ENCODE measurements around the gene HSPA5.

The HSPA5 gene

DNA sequence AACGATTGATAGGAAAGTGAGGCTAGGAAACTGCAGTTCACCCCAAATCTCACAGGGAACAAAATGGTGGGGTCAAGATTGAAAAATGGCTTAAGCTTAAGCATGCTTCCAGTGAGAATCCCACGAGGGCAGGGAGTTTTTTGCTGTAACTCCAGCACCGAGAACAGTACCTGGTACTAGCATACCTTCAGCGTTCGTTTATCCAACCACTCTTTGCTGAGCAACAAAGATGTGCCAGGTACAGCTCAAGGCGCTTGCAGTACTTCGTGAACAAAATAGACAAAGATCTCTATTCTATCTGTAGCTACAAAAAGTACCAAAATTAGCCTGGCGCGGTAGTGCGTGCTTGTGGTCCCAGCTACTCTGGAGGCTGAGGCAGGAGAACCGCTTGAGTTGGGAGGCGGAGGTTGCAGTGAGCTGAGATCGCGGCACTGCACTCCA is 50.8 kb downstream of the HSPA5 start:
- peaks cover 26% of the 10 kb centered on the region for H3K4me1 Mint-ChIP-seq (ENCODE audit: low read depth)
- peak; percentile 21 for DNase-seq (ENCODE audit: low spot score)
- H3K27me3 Mint-ChIP-seq (ENCODE audit: low read depth), result no peaks in the 10 kb centered on the region
- H3K27ac Mint-ChIP-seq, result peak overlapping the region; percentile 90
- H3K36me3 Mint-ChIP-seq (ENCODE audit: low read depth), result peaks cover 5% of the 10 kb centered on the region
- H3K4me3 Mint-ChIP-seq, result peak overlapping the region; percentile 98
- no peaks in the 10 kb centered on the region for H3K9me3 Mint-ChIP-seq

GRCh38 chr9:125189361-125190289 is 51.5 kb downstream of the HSPA5 start, which contains the start of gene PPP6C:
Gene PPP6C (minus strand): TSS chr9:125189803. CDS start chr9:125189718, 85 bp downstream.
- peak within 1 kb of the TSS; percentile 98 for H3K4me3 Mint-ChIP-seq
- H3K36me3 Mint-ChIP-seq (ENCODE audit: low read depth), result peaks cover 5% of the 10 kb centered on the region
- H3K9me3 Mint-ChIP-seq, result no peaks in the 10 kb centered on the region
- H3K4me1 Mint-ChIP-seq (ENCODE audit: low read depth), result peaks cover 22% of the 10 kb centered on the region
- DNase-seq (ENCODE audit: low spot score), result peak; percentile 97
- no peaks in the 10 kb centered on the region for H3K27me3 Mint-ChIP-seq (ENCODE audit: low read depth)
- H3K27ac Mint-ChIP-seq, result peak within 1 kb of the TSS; percentile 90

DNA sequence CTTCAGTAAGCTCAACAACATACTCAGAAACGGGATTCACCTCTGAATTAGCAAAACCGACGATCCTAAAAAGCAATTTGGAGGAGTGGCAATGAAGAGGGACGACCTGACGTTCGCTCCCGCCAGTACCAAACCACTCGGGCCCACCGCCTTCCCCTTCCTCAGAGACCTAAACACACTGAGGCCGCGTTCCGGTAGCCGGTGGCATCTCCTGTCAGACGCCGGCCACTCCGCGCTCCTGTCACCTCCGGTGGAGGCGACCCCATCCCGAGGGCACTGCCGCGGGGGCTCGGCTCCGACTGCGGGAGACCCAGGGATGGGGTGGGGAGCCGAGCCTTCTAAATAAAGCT is 52.2 kb downstream of the HSPA5 start:
- DNase-seq (ENCODE audit: low spot score), result peak; percentile 27
- Mint-ChIP-seq H3K9me3 (no peaks in the 10 kb centered on the region), H3K36me3 (ENCODE audit: low read depth) (peaks cover 7% of the 10 kb centered on the region), H3K27ac (peak overlapping the region; percentile 90), H3K4me1 (ENCODE audit: low read depth) (peaks cover 20% of the 10 kb centered on the region), H3K27me3 (ENCODE audit: low read depth) (no peaks in the 10 kb centered on the region), H3K4me3 (peak overlapping the region; percentile 98)
